KBM-7 (cell line): Measurements from ENCODE around the gene UCK1.
"Not testable (repeated sequence)": the region's sequence is repeated elsewhere in the genome, so short reads cannot be mapped to it uniquely, and the experiment has no call there.

Source experiments
- DNase-seq: peaks from one replicate; pipeline ENCODE4 v3.0.0-alpha.2; 2015
- in situ Hi-C: fragments of 300-500 bp; cut with MboI; formaldehyde crosslinking; loops from 2 replicates; pipeline ENCODE4 v1.14.3; 2020; ENCODE audit warnings: low sequenced_read_pairs, low pct_unique_long_range_greater_than_20kb, mixed read lengths

UCK1 gene

DNA sequence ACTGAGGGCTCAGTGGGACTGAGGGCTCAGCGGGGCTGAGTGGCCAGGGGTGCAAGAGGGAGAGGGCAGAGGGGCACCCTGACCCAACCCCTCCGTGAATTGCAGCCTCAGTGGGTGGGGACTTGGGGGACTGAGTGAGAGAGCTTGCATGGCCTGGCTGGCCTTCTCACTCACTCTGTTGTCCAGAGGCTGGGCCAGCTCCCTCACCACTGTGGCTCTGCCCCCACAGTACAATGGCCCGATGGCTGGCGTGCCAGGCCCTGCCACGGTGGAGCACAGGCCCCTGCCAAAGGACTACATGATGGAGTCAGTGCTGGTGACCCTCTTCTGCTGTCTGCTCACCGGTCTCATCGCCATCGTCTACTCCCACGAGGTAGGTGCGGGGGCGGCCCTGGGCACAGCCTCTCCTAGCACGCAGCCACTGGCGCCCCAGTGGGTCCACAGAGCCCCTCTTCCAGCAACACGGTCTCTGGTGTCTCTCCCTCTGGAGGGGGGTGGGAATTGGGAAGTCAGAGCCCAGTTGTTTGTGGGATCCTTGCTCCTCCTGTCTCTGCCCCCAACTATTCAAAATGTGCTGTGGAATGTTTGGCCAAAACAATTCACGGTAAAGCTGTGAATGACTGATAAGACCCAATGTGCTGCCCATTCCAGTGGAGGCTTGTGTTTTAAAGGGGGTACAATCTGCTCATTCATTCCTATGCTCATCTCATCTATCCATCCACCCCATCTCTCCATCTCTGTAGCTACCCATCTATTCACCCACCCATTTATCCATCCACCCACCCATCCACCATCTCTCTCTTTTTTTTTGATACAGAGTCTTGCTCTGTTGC lies 25.0 kb upstream of the UCK1 start:
- in situ Hi-C loops, result no loop called here

DNA sequence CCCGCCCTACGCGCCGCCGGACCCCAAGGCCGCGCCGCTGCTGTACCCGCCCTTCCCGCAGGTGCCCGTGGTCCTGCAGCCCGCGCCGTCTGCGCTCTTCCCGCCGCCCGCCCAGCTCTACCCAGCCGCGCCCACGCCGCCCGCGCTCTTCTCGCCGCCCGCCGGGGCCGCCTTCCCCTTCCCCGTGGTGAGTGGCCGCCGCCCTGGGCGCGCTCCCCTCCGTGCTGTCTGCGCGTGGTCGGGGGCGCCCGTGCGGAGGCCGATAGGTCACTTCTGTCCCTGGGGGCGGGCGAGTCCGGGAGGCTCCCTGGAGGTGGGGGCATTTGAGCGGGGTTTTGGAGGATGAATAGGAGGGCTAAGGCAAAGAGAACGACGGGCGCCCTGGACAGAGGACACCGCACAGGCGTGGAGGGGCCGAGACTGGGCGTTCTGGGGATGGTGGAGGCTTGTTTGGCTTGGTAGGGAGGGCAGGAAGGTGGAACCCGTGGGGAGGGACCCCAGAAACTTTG lies 23.8 kb upstream of the UCK1 start:
- in situ Hi-C loops, result no loop called here
- DNase-seq, result no peak

More for the DNA sequence above, 25.0 kb upstream of the UCK1 start:
- DNase-seq, result no peak

DNA sequence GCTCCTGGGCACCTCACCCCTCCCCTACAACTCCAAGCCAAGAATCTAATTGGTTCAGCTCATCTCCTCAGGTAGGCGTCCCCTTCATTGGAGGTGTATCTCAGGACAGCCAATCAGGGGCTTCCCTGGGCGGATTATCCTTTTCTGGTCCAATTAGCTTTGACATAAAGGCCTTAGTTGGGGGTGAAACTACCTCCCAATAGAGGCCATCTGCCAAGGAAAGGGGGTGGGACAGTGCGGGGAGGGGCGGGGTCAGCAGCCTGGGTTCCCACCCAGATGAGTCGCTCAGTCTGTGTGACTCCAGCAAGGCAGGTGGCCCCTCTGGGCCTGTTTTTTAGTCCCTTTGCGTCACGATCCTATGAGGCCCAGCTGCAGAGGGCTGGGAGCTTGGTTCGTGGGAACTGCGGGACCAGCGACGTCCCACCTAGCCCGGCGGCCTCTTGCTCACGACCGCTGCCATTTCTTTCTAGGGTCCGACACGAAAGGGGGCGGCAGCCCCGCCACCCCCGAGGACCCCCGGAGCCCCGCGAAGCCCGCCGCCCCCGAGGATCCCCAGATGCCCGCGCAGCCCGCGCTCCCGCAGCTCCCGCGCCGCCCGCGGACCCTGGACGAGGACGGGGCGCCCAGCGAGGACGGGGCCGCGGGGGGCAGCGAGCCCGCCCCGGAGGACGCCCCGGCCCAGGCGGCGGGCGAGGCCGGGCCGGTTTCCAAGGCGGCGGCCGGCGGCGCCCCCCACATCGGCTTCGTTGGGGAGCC lies 23.2 kb upstream of the UCK1 start:
- in situ Hi-C loops, result no loop called here
- DNase-seq, result no peak

DNA sequence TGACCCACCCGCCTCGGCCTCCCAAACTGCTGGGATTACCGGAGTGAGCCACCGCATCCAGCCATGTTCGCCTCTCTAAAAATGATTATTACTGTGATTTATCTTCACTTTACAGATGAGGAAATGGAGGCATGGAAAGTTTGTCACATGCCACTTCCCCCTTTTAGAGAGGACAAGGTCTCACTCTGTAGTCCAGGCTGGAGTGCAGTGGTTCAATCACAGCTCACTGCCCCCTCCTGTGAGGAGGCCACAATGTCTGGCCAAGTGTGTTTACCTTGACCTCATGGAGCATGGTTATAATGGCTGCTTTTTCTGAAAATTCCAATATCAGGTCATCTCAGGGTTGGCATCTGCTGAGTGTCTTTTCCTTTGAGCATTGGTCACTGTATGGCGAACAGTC lies 21.0 kb upstream of the UCK1 start:
- in situ Hi-C loops, result no loop called here
- no peak for DNase-seq

DNA sequence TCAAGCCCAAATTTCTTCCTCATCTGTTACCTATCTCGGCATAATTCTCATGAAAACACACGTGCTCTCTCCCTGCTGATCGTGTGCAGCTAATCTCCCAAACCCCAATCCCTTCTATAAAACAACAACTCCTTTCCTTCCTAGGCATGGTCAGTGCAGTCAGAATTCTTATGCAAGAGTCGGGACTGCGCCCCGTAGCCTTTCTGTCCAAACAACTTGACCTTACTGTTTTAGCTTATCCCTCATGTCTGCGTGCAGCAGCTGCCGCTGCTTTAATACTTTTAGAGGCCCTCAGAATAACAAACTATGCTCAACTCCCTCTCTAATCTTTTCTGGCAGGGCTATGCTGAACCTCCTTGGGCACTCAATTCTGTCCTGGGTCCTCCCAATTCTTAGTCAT lies 19.4 kb upstream of the UCK1 start:
- in situ Hi-C loops, result not testable (repeated sequence)

DNA sequence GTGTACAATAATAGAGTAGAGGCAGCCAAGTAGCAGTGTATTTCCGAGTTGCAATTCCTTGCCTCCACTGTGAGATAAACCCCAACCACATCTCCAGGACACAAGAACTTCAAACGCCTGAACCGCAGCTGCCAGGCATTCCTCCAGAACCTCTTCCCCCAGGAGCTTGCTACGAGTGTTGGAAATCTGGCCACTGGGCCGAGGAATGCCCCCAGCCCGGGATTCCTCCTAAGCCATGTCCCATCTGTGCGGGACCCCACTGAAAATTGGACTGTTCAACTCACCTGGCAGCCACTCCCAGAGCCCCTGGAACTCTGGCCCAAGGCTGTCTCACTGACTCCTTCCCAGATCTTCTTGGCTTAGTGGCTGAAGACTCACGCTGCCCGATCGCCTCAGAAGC lies 18.1 kb upstream of the UCK1 start:
- DNase-seq, in situ Hi-C loops: not testable (repeated sequence)

More for the DNA sequence above, 19.4 kb upstream of the UCK1 start:
- DNase-seq, result not testable (repeated sequence)

DNA sequence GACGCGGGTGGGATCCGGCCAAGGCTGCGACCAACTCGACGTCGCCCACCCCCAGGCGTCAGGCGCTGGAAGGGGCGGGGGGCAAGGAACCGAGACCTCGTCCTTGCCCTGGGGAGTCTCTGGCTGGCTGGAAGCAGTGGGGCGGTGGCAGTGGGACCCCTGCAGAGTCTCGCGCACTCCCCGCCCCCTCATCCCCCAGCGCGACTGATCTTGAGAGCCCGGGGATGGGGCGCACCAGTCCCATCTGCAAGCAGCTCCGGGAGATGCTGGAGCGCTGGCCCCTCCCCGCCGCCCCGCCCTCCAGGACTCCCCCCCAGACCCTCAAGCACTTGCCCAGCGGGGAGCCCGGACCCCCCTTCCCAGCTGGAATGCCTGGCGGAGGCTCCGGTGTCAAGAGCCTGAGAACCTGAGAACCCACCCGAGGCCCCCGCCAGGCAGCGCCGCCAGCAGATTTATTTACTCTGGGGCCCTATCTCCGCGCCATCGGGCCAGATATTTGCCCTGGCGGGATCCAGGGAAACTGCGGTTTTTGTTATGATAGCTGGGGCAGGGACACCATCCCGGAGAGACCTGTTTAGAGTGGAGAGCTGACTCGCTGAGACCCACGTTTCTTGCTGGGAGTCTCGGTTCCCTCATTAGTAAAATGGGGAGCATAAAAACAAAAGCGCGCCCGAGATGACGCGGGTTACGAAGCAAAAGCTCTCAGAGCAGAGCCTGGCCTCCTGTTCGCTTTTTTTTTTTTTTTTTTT lies 15.4 kb upstream of the UCK1 start:
- DNase-seq, result no peak
- in situ Hi-C loops, result no loop called here

DNA sequence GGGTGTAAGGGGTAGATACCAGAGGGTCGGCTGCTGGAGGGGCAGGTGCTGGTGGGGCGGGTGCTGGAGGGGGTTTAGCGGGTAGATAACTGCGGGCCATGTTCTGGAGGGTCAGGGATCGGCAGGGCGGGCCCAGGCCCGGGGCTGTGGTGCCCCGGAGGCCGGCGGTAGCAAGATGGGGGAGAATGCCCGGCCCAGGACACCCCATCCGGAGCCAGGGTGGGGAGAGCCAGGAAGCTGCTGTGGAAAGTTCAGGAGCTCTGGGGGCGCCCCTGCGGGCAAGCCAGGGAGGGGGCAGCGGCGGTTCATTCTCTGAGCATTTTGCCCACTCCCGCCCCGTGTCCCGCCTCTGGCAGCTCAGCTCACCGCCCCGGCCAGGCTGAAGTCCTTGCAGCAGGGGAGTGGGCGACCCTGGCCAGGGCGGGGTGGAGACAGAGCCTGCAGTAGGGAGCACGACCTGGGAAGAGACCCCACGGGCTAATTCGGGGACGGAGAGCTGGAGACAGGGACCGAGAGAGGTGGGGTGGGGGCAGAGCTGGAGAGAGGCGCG lies 14.8 kb upstream of the UCK1 start:
- in situ Hi-C loops, result no loop called here
- DNase-seq, result no peak

DNA sequence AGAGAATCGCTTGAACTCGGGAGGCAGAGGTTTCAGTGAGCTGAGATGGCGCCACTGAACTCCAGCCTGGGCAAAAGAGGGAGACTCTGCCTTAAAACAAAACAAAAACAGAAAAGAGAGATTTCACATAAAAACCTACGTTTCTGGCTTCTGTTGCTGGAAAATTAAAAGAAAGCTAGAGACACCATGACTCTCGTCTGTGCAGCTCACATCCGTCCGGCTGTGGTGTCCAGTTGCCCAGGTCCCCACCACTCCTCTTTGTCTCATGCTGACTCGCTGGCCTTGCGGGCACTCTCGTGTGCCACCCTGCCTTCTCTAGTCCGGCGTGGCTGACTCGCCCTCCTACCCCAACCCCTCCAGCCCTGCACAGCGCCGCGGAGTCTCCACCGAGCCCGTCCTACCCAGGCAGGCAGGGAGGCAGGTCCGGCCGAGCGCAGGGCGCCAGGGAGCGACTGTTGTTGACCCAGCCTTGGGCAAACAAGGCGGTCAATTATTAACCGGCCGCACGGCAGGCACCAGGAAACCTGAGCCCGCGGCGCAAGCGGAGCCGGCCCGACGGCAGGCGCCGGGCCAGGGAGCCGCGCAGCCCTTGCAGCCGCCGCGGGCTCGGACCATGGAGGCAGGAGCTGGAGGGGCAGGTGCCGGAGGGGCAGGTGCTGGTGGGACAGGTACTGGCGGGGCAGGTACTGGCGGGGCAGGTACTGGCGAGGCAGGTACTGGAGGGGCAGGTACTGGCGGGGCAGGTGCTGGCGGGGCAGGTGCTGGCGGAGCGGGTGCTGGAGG lies 14.1 kb upstream of the UCK1 start, which contains the start of gene PRRT1B:
PRRT1B (plus strand) TSS at position 521 of the 783 bp plus-strand sequence; CDS start at position 614, 93 bp downstream.
- in situ Hi-C loops, result no loop called here
- no peak for DNase-seq

DNA sequence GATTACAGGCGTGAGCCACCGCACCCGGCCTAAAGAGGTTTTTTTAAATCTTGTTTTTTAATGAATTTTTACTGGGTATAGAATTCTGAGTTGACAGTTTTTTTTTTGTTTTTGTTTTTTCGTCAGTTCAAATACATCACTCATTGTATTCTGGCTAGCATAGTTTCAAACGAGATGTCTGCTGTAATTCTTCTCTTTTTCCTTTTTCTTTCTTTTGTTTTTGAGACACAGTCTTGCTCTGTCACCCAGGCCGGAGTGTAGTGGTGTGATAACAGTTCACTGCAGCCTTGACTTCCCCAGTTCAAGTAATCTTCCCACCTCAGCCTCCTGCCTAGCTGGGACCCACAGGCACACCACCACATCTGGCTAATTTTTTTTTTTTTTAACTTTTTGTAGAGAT lies 12.1 kb upstream of the UCK1 start:
- in situ Hi-C loops, result no loop called here
- DNase-seq, result no peak

DNA sequence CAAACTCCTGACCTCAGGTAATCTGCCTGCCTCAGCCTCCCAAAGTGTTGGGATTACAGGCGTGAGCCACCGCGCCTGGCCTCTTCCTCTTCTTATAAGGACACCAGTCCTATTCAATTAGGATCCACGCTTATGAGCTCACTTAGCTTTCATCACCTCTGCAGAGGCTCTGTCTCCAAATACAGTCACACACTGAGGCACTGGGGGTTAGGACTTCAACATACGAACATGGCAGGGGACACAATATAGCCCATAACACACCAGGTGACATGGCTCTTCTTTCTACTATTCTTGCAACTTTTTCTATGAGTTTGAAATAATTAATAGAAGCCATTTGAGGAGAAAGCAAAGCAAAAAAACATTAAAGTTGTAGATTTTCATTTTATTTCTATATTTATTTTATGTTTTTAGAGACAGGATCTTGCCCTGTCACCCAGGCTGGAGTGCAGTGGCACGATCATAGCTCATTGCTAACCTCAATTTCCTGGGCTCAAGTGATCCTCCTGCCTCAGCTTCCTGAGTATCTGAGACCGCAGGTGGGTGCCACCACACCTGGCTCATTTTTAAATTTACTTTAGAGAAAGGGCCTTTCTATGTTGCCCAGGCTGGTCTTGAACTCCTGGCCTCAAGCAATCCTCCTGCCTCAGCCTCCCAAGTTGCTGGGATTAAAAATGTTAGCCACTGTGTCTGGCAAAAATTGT lies 8.3 kb upstream of the UCK1 start:
- in situ Hi-C loops, result no loop called here
- no peak for DNase-seq

DNA sequence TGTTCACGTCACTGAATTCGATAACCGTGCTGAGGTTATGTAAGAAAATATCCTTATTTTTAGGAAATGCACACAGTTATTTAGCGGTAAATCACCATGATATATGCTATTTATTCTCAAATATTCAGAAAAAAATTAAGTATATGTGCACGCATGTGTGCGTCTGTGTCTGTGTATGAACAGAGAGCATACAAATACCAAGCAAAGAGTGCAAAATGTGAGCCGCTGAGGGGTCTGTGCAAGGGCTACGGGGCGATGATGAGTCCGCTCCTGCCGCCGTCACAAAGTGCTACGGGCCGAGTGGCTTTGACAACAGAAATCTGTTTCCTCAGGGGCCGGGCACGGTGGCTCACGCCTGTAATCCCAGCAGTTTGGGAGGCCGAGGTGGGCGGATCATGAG lies 6.9 kb upstream of the UCK1 start:
- DNase-seq, result no peak
- in situ Hi-C loops, result no loop called here

DNA sequence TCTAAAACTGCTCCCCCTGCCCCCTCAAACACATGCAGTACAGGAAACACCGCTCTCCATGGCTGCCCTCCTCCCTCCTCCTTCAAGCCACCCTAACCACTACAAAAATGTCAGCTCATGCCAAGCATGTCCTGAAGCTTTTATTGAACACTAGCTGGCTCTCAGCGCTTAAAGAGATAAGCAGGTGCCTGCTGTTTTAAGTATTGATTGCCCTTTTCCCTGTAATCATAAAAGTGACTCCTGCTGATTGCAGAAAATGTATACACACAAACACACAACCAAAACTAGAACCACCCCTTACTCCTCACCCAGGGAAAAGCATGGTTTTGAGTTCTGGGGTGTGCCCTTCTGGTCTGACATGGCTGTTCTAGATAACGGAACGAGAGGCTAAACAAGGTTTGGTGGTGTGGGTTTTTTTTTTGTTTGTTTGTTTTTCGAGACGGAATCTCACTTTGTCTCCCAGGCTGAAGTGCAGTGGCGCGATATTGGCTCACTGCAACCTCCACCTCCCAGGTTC lies 3.7 kb upstream of the UCK1 start:
- DNase-seq, result peak; percentile 65
- in situ Hi-C loops, result no loop called here

DNA sequence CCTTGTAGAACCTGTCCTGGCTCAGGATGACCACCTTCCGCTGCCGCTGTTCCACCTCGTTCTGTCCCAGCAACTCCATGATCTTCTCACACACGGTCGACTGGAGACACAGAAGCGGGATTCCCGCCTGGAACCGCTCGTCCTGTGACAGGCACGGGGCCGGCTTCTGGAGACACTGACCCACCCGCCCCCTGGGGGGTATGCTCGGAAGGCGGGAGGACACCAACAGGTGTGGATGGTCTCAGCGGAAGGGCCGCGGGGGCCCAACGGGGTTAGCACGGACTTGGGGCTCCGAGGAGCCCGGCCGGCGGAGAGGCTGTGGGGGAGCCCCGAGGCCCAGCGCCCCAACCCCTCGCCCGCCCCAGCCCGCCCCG lies 530 bp downstream of the UCK1 start:
- DNase-seq, result peak; percentile 15
- in situ Hi-C loops, result no loop called here

DNA sequence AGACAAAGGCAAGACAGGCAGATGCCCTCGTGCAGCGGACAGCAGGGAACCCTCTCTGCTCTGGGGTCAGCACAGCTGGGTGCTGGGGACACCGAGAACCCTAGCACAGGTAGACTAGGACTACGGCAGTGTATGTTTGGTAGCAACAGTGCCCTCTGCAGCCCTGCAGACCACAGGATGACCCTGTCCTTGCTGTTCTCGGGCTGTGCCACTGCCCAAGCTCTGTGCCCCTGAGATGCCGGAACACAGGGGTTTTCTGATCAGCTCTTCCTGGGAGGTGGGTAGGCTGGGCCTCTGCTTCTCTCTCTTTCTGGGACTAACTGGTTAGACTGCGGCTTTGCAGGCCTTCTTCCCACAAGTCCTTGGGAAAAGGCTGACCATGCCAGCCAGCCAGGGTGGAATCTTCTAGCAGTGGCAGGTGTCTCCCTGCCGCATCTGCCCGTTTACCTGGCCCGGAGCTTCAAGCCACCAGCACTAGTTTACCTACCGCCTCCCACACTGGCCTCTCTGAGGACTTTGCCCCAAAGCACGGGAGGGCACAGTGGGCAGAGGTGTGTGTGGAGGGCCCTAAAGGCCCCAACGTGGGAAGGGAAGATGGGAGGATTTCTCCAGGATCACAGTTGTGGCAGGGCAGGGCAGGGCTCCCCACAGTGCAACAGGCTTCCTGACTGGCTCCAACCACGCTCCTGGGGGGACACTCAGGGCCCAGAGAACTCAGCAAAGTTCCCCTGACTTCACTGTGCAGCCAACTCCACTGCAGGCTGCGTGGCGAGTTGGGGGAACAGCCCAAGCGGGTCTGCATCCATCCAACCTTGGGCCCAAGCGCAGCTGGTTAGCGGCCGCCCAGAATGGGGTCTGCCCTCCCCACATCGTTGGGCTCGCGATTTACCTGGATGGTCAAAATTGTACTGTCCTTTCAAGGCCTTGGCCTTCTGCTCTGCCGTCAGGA lies 1.2 kb downstream of the UCK1 start:
- DNase-seq, result no peak
- in situ Hi-C loops, result no loop called here

DNA sequence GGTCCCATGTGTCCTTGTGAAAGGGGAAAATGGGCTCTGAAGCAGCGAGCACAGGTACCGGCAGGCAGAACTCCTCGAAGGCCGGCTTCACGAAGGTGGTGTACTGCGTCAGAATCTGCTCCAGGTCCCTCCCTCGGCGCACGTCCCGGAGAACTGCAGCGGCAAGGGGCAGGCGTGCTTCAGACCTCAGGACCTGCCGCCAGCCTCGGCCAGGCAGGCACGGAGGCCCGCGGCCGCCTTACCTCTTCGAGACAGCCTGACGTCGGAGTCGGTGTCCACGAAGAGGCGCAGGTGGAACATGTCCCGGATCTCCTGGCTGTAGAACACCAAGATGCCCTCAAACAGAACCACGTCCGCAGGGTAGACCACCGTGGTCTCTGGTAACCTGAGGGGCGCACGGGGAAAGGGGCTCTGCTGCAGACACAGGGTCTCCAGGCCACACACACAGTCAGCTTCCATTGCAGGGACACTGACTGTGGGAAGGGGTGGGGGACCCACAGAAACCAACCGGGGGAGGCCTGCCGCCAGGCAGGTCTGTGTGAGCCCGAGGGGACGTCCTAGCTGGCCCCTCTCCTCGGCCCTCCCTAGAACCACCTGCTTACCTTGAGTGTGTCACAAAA lies 2.1 kb downstream of the UCK1 start:
- DNase-seq, result no peak
- in situ Hi-C loops, result no loop called here
